ENCODE measurements around the gene CNTNAP2.

GRCh38 chr7:147068842-147069241 is 952.2 kb downstream of the CNTNAP2 start:
- no peak for TF ChIP-seq SUZ12 (IDR thresholded peaks at IDR 0.05)
- no peak for TF ChIP-seq NFRKB (IDR thresholded peaks at IDR 0.05)
